Skeletal muscle satellite cell (primary cell): Measurements from ENCODE around the gene SHROOM3.
A peak's percentile ranks its signal among the peaks of the same experiment; 100 is the strongest.

Experiments used
- H3K27me3 ChIP-seq: 2 replicates; pipeline ENCODE4 v1.7.0; 2013; ENCODE audit warnings: low read length; ENCODE audit not compliant: control insufficient read depth, insufficient read depth
- H3K36me3 ChIP-seq: 2 replicates; pipeline ENCODE4 v1.7.0; 2013; ENCODE audit warnings: mild to moderate bottlenecking, control low read depth, low read length; ENCODE audit not compliant: insufficient read depth
- H3K4me1 ChIP-seq: 2 replicates; pipeline ENCODE4 v1.7.0; 2013; ENCODE audit warnings: low read length; ENCODE audit not compliant: control insufficient read depth, insufficient read depth
- H3K4me2 ChIP-seq: 2 replicates; pipeline ENCODE4 v1.7.0; 2013; ENCODE audit warnings: mild to moderate bottlenecking, low read length
- H3K4me3 ChIP-seq: 2 replicates; pipeline ENCODE4 v1.7.0; 2013; ENCODE audit warnings: low read length
- H3K9ac ChIP-seq: 2 replicates; pipeline ENCODE4 v1.7.0; 2013; ENCODE audit warnings: mild to moderate bottlenecking, low read depth, low read length, moderate library complexity
- H3K9me3 ChIP-seq: replicated peaks from 2 replicates; pipeline ENCODE4 v1.7.0; 2013; ENCODE audit warnings: mild to moderate bottlenecking, control low read depth, low read length

SHROOM3 gene

GRCh38 chr4:76680952-76681351 lies 245.9 kb downstream of the SHROOM3 start:
- Histone ChIP-seq H3K36me3 (no peaks in the 10 kb centered on the region), H3K9me3 (no peaks in the 10 kb centered on the region), H3K9ac (no peak overlapping the region), H3K4me2 (no peak overlapping the region), H3K4me1 (no peaks in the 10 kb centered on the region), H3K4me3 (no peak overlapping the region), H3K27me3 (no peaks in the 10 kb centered on the region)

GRCh38 chr4:76681996-76682395 lies 247.0 kb downstream of the SHROOM3 start:
- no peaks in the 10 kb centered on the region for H3K27me3 ChIP-seq
- H3K4me1 ChIP-seq: no peaks in the 10 kb centered on the region
- no peak overlapping the region for H3K4me2 ChIP-seq

GRCh38 chr4:76683144-76683543 lies 248.1 kb downstream of the SHROOM3 start:
- Histone ChIP-seq H3K4me3 (no peak overlapping the region), H3K9me3 (no peaks in the 10 kb centered on the region), H3K4me2 (no peak overlapping the region), H3K9ac (no peak overlapping the region), H3K4me1 (no peaks in the 10 kb centered on the region), H3K27me3 (no peaks in the 10 kb centered on the region), H3K36me3 (no peaks in the 10 kb centered on the region)

More at GRCh38 chr4:76681996-76682395, 247.0 kb downstream of the SHROOM3 start:
- H3K9me3 ChIP-seq: no peaks in the 10 kb centered on the region
- no peak overlapping the region for H3K9ac ChIP-seq
- no peaks in the 10 kb centered on the region for H3K36me3 ChIP-seq
- H3K4me3 ChIP-seq: no peak overlapping the region

GRCh38 chr4:76687746-76688448 lies 252.9 kb downstream of the SHROOM3 start:
- no peak overlapping the region for H3K4me3 ChIP-seq
- no peaks in the 10 kb centered on the region for H3K36me3 ChIP-seq
- H3K9ac ChIP-seq: no peak overlapping the region
- no peaks in the 10 kb centered on the region for H3K9me3 ChIP-seq
- H3K27me3 ChIP-seq: no peaks in the 10 kb centered on the region
- H3K4me2 ChIP-seq: no peak overlapping the region
- peaks cover 9% of the 10 kb centered on the region for H3K4me1 ChIP-seq

- H3K9me3 ChIP-seq: no peaks in the 10 kb centered on the region
- H3K27me3 ChIP-seq: no peaks in the 10 kb centered on the region
- peaks cover 9% of the 10 kb centered on the region for H3K4me1 ChIP-seq
- no peaks in the 10 kb centered on the region for H3K36me3 ChIP-seq
- H3K4me2 ChIP-seq: peak overlapping the region; percentile 97
- H3K9ac ChIP-seq: peak overlapping the region; percentile 85
- H3K4me3 ChIP-seq: peak overlapping the region; percentile 78
These were observed 253.7 kb downstream of the SHROOM3 start for GRCh38 chr4:76688619-76689144.

- Histone ChIP-seq H3K4me1 (peaks cover 9% of the 10 kb centered on the region), H3K4me3 (peak overlapping the region; percentile 78), H3K36me3 (no peaks in the 10 kb centered on the region), H3K9ac (peak overlapping the region; percentile 85), H3K4me2 (peak overlapping the region; percentile 97), H3K27me3 (no peaks in the 10 kb centered on the region), H3K9me3 (no peaks in the 10 kb centered on the region)
These were observed 254.3 kb downstream of the SHROOM3 start for GRCh38 chr4:76689145-76689817.

- H3K36me3 ChIP-seq: no peaks in the 10 kb centered on the region
- H3K4me3 ChIP-seq: peak overlapping the region; percentile 78
- peaks cover 9% of the 10 kb centered on the region for H3K4me1 ChIP-seq
- H3K9me3 ChIP-seq: no peaks in the 10 kb centered on the region
- H3K4me2 ChIP-seq: peak overlapping the region; percentile 97
- no peaks in the 10 kb centered on the region for H3K27me3 ChIP-seq
- peak overlapping the region; percentile 85 for H3K9ac ChIP-seq
These were observed 255.2 kb downstream of the SHROOM3 start for GRCh38 chr4:76690011-76690905.

GRCh38 chr4:76690906-76691275 lies 255.9 kb downstream of the SHROOM3 start:
- H3K9ac ChIP-seq: no peak overlapping the region
- H3K36me3 ChIP-seq: no peaks in the 10 kb centered on the region
- H3K9me3 ChIP-seq: no peaks in the 10 kb centered on the region
- H3K4me1 ChIP-seq: peaks cover 9% of the 10 kb centered on the region
- H3K27me3 ChIP-seq: no peaks in the 10 kb centered on the region
- H3K4me2 ChIP-seq: no peak overlapping the region
- no peak overlapping the region for H3K4me3 ChIP-seq

GRCh38 chr4:76691807-76692582 lies 257.0 kb downstream of the SHROOM3 start:
- no peak overlapping the region for H3K4me2 ChIP-seq
- H3K4me1 ChIP-seq: peaks cover 9% of the 10 kb centered on the region
- H3K27me3 ChIP-seq: no peaks in the 10 kb centered on the region
- no peak overlapping the region for H3K4me3 ChIP-seq
- no peak overlapping the region for H3K9ac ChIP-seq
- no peaks in the 10 kb centered on the region for H3K9me3 ChIP-seq
- H3K36me3 ChIP-seq: no peaks in the 10 kb centered on the region

GRCh38 chr4:76692761-76693160 lies 257.7 kb downstream of the SHROOM3 start:
- no peak overlapping the region for H3K4me2 ChIP-seq
- no peaks in the 10 kb centered on the region for H3K36me3 ChIP-seq
- no peak overlapping the region for H3K4me3 ChIP-seq
- no peak overlapping the region for H3K9ac ChIP-seq
- no peaks in the 10 kb centered on the region for H3K27me3 ChIP-seq
- H3K9me3 ChIP-seq: no peaks in the 10 kb centered on the region
- peaks cover 9% of the 10 kb centered on the region for H3K4me1 ChIP-seq
